Upper lobe of left lung (tissue), 6 donors: ENCODE data around the gene ARHGEF4. TPM values are rescaled to one million over a fixed set of nuclear protein-coding genes. Genes with fewer than 3 reads are reported as not detected.
A peak's percentile ranks its signal among the peaks of the same experiment; 100 is the strongest.

Source experiments
- ATAC-seq, 2 donors: fragments of 200-7000 bp; cut with Tn5 transposase; one replicate each; pipeline ENCODE4 v1.9.1; 2022; ENCODE audit warnings: mild to moderate bottlenecking in 2 of 2, moderate library complexity in 2 of 2; ENCODE audit not compliant: low FRiP score in 2 of 2
- DNase-seq, 2 donors: peaks; one replicate each; pipeline ENCODE4 v3.0.0-alpha.2; 2019 to 2020
- H3K27ac ChIP-seq, 4 donors: fragments of 200-600 bp; sonication (generic); one replicate each; pipeline ENCODE4 v1.5.1; 2016 to 2019
- H3K27me3 ChIP-seq, 4 donors: fragments of 200-600 bp; sonication (generic); one replicate each; pipeline ENCODE4 v1.5.1; 2017 to 2019
- H3K36me3 ChIP-seq, 4 donors: fragments of 200-600 bp; sonication (generic); one replicate each; pipeline ENCODE4 v1.5.1; 2016 to 2019
- H3K4me1 ChIP-seq, 4 donors: fragments of 200-600 bp; sonication (generic); one replicate each; pipeline ENCODE4 v1.5.1; 2018 to 2019
- H3K4me3 ChIP-seq, 4 donors: fragments of 200-600 bp; sonication (generic); one replicate each; pipeline ENCODE4 v1.5.1; 2017 to 2019; ENCODE audit warnings: mild to moderate bottlenecking in 2 of 4, moderate library complexity in 1 of 4
- H3K9me3 ChIP-seq, 4 donors: fragments of 200-600 bp; sonication (generic); one replicate each; pipeline ENCODE4 v1.5.1; 2018 to 2019
- EP300 ChIP-seq, 4 donors: sonication (generic); formaldehyde crosslinking; IDR thresholded peaks; one replicate each; pipeline ENCODE4 v1.5.1; 2017; ENCODE audit warnings: antibody characterized with exemption in 4 of 4, control low read depth in 2 of 4
- POLR2A ChIP-seq, 4 donors: fragments of 450-650 bp; IDR thresholded peaks; one replicate each; pipeline ENCODE4 v1.5.1; 2016 to 2017; ENCODE audit warnings: antibody characterized with exemption in 4 of 4, mild to moderate bottlenecking in 2 of 4
- POLR2AphosphoS5 ChIP-seq, 2 donors: sonication (generic); formaldehyde crosslinking; IDR thresholded peaks; one replicate each; pipeline ENCODE4 v1.5.1; 2017; ENCODE audit warnings: antibody characterized with exemption in 2 of 2
- WGBS, 2 donors: methylation state at CpG; one replicate each; pipeline ENCODE4 v1.1.5; 2017 to 2018; 5-methylcytosine and 5-hydroxymethylcytosine counted together
- total RNA-seq, 6 donors: library from RNA; depleted of rRNA in 4 of 6; stranded (reverse); fragments of >200 nt in 4 of 6; gene quantifications; one replicate each; pipeline versions ENCODE4 v1.1.0 to v1.2.1, GENCODE V29; 2016 to 2021
- TF ChIP-seq, protein P1 (sequence below), 6 experiments: fragments of 450-650 bp in 4 of 6; fragments of 200-600 bp in 2 of 6; sonication (generic) in 2 of 6; IDR thresholded peaks; one replicate each; pipeline ENCODE4 v1.5.1; 2016 to 2019; ENCODE audit warnings: antibody characterized with exemption in 6 of 6
- donor health status: DM: no; HTN: no; CAD: no; lungs with moderate emphysema.
- donor health status: DM: no; HTN: yes; CAD: no; lungs with severe emphysema.

Gene ARHGEF4
- total RNA-seq, 6 donors from 2014 or later = 10.1 to 101 (median 22.5) TPM

- Histone ChIP-seq H3K27ac (no peak overlapping the region), H3K9me3 (no peaks in the 10 kb centered on the region), H3K4me3 (peak overlapping the region in 2 of 4 donors; percentile 15 to 19), H3K27me3 (peaks cover 0 to 11% (median 3%) of the 10 kb centered on the region in 4 donors), H3K36me3 (no peaks in the 10 kb centered on the region), H3K4me1 (peaks cover 0 to 23% (median 8%) of the 10 kb centered on the region in 4 donors)
- peak in 1 of 2 donors; percentile 86 for DNase-seq
- no peak for TF ChIP-seq POLR2A (IDR thresholded peaks at IDR 0.05)
- no peak for TF ChIP-seq EP300 (IDR thresholded peaks at IDR 0.05)
- TF ChIP-seq, protein P1, sequence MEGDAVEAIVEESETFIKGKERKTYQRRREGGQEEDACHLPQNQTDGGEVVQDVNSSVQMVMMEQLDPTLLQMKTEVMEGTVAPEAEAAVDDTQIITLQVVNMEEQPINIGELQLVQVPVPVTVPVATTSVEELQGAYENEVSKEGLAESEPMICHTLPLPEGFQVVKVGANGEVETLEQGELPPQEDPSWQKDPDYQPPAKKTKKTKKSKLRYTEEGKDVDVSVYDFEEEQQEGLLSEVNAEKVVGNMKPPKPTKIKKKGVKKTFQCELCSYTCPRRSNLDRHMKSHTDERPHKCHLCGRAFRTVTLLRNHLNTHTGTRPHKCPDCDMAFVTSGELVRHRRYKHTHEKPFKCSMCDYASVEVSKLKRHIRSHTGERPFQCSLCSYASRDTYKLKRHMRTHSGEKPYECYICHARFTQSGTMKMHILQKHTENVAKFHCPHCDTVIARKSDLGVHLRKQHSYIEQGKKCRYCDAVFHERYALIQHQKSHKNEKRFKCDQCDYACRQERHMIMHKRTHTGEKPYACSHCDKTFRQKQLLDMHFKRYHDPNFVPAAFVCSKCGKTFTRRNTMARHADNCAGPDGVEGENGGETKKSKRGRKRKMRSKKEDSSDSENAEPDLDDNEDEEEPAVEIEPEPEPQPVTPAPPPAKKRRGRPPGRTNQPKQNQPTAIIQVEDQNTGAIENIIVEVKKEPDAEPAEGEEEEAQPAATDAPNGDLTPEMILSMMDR (IDR thresholded peaks at IDR 0.05) = no peak
- no peak for TF ChIP-seq POLR2AphosphoS5 (IDR thresholded peaks at IDR 0.05)
- ATAC-seq = no peak
- WGBS, 2 donors = 22 to 26% methylated on average over 19 to 57 of the region's 75 CpGs
Observed at GRCh38 chr2:131039908-131040660, 203.4 kb downstream of the ARHGEF4 start.

GRCh38 chr2:131040661-131041401 lies 204.1 kb downstream of the ARHGEF4 start:
- Histone ChIP-seq H3K4me3 (peak overlapping the region in 1 of 4 donors; percentile 15), H3K9me3 (no peaks in the 10 kb centered on the region), H3K4me1 (peaks cover 0 to 16% (median 5%) of the 10 kb centered on the region in 4 donors), H3K27ac (no peak overlapping the region), H3K36me3 (no peaks in the 10 kb centered on the region), H3K27me3 (peaks cover 0 to 3% (median 0%) of the 10 kb centered on the region in 4 donors)
- ATAC-seq (no peak), DNase-seq (no peak)
- TF ChIP-seq, protein P1 (IDR thresholded peaks at IDR 0.05) = no peak
- TF ChIP-seq EP300 (IDR thresholded peaks at IDR 0.05) (no peak), POLR2A (IDR thresholded peaks at IDR 0.05) (no peak), POLR2AphosphoS5 (IDR thresholded peaks at IDR 0.05) (no peak)
- WGBS, 2 donors = 62 to 86% methylated on average over 8 to 23 of the region's 23 CpGs

DNA sequence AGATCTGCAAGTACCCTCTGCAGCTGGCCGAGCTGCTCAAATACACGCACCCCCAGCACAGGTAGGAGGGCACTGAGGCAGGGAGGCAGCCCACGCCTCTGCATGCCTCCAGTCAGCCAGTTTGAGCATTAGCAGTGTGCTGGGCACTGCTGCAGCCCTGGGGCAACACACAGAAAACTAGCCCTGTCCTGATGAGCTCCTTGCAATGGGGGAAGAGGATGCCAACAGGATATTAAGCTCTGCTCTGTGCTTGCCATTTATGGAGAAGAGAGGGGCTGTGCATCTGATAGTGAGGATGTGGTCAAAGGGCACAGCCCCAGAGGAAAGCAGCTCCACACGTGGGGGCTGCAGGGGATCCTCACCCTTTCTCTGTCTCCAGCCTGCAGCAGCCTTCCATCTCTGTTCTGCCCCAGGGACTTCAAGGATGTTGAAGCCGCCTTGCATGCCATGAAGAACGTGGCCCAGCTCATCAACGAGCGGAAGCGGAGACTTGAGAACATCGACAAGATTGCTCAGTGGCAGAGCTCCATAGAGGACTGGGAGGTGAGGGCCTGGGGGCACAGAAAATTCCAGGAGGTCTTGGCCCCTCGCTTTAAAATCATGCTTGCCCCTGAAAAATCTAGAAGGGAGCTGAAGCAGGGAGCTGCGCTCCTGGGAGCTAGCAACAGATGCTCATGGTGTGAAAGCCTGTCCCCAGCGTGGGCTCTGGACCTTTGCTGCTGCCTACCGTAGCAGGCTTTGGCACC lies 204.9 kb downstream of the ARHGEF4 start:
- no peak overlapping the region for H3K4me3 ChIP-seq
- H3K27me3 ChIP-seq = no peaks in the 10 kb centered on the region
- peaks cover 0 to 14% (median 5%) of the 10 kb centered on the region in 4 donors for H3K4me1 ChIP-seq
- no peak for ATAC-seq
- TF ChIP-seq POLR2AphosphoS5 (IDR thresholded peaks at IDR 0.05) = no peak
- TF ChIP-seq, protein P1 (IDR thresholded peaks at IDR 0.05) = no peak
- no peak for TF ChIP-seq POLR2A (IDR thresholded peaks at IDR 0.05)
- TF ChIP-seq EP300 (IDR thresholded peaks at IDR 0.05) = no peak
- DNase-seq = no peak
- H3K36me3 ChIP-seq = peaks cover 0 to 6% (median 3%) of the 10 kb centered on the region in 4 donors
- no peak overlapping the region for H3K27ac ChIP-seq
- no peaks in the 10 kb centered on the region for H3K9me3 ChIP-seq
- WGBS, 2 donors = 81% methylated on average over 11 to 14 of the region's 14 CpGs

- WGBS, 2 donors = 91 to 93% methylated on average over 7 of the region's 7 CpGs
- ATAC-seq (no peak), DNase-seq (no peak)
- Histone ChIP-seq H3K9me3 (no peaks in the 10 kb centered on the region), H3K36me3 (peaks cover 4 to 13% (median 8%) of the 10 kb centered on the region in 4 donors), H3K27ac (no peak overlapping the region), H3K4me1 (peaks cover 0 to 14% (median 5%) of the 10 kb centered on the region in 4 donors), H3K4me3 (no peak overlapping the region), H3K27me3 (no peaks in the 10 kb centered on the region)
- TF ChIP-seq EP300 (IDR thresholded peaks at IDR 0.05) (no peak), POLR2AphosphoS5 (IDR thresholded peaks at IDR 0.05) (no peak), POLR2A (IDR thresholded peaks at IDR 0.05) (no peak)
- TF ChIP-seq, protein P1 (IDR thresholded peaks at IDR 0.05) = no peak
Observed at GRCh38 chr2:131042148-131042775, 205.5 kb downstream of the ARHGEF4 start.
